GM19328 (cell line): ENCODE measurements around the gene PIK3R1.

Experiments
- ATAC-seq: cut with Tn5 transposase; IDR thresholded peaks from one replicate; pipeline ENCODE4 v1.9.1; 2021; ENCODE audit warnings: mild to moderate bottlenecking, moderate library complexity; ENCODE audit not compliant: unreplicated experiment

PIK3R1 gene

DNA sequence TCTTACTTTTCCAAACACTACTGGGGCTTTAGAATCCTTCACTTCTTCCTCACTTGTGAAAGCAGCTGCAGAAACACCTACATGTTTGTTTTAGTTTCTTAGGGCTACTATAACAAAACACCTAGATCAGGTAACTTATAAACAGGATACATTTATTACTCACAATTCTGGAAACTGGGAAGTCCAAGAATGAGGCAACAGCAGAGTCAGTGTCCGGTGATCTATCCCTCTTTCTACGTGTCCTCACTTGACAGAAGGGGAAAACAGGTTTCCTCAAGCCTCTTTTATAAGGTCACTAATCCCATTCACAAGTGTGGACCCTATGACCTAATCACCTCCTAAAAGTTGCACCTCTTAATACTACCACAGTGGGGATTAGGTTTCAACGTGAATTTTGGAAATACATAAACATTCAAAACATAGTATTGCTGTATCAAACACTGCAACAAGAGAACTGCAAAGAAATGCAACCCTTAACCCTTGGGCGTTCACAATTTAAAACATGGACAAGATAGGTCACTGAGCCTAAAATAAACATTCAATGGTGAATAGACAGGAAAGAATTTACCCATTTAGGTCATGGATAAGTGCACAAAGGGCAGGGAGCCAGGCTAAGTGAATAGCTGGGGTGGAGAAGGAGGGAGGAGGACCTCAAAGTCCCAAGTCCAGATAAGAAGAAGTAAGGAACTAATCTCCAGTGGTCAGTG lies 104.3 kb downstream of the PIK3R1 start:
- no peak for ATAC-seq

DNA sequence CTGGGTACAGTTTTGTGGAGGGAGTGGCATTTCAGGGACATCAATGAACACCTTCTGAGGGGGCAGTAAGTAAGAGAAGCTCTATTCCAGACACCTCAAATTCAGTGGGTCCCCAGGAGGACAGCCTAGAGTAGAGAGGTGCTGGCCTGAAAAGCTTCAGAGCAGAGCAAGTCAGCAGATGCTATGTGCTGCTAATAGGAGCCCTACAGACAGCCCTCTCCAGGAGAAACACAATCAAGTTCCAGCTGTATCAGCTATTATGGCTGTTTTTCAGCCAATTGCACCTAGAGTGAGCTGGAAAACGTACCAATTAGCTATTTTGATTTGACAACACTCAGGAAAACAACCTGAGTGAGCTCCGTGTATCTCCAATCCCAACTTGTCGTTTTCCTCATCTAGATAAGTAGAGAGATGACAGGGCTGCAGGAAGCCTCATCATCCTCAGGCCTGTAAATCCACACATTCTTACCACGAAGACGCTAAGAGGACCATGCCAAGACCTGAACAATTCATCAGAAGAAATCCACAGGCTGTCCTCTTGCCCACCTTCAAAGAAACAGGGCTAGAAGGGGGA lies 104.9 kb downstream of the PIK3R1 start:
- no peak for ATAC-seq

DNA sequence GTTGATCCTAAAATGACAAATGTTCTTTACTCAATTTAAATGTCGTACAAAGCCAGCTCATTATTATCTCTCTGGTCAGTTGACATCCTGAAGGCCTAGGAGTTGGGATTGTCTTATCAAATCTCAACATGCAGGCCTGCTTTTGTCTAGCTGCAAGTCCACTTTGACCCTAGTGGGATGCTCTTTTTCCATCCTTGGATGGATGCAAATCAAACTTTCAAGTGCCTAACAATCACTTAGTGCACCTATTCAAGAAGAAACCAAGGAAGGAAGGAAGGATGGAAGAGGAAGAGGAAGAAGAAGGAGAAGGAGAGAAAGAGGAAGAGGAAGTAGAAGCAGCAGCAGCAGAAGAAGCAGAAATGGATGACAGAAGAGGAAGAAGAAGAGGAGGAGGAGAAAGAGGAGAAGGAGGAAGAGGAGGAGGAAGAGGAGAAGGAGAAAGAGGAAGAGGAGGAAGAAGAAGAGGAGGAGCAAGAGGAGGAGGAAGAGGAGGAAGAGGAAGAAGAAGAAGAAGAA lies 109.6 kb downstream of the PIK3R1 start:
- ATAC-seq, result no peak

DNA sequence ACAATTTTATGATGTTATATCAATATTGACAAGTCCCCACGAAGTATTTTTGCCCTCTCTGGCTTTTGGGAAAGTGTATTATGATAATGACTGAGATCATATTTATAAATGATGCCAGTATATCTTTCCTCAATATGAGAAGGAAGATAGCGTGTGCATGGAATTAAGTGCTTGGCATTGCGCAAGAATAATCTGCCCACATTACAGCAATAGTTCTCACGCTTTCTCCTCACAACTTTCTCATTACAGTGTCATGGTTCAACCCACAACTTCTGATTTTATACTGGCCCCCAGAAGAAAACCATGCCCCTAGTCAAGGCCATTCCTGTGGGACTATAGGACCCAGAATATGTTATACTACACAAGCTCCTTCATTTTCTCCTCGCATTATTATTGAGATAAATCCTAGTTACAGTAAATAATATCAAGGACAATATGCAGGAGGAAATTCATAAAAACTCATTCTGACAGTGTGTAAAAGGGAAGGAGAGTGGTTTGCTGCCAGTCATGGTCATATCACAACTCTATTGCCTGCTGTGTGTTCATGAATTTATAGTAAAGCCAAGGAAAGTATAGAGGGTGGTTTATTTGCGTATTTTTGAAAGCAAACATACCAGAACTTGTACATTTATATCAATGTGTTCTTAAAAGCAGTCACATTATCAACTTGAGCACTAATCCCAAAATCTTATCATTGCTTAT lies 114.1 kb downstream of the PIK3R1 start:
- ATAC-seq, result no peak

DNA sequence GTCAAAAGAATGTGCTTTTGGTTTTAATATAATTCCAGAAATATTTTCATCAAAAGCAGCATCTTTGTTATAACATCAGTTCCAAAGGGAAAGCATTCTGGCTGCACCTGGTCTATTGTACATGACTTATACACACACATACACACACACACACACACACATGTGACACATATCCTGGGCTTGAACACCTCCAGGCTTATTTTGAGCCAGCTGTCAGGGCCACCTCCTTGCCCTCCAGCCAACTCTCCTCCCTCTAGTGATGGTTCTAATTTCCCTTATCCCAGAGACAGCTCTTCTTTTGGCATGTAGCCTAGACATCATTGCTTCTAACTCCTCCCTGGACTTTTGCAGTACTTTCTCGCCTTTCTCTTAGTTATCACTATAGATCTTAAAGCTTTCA lies 115.0 kb downstream of the PIK3R1 start:
- no peak for ATAC-seq

DNA sequence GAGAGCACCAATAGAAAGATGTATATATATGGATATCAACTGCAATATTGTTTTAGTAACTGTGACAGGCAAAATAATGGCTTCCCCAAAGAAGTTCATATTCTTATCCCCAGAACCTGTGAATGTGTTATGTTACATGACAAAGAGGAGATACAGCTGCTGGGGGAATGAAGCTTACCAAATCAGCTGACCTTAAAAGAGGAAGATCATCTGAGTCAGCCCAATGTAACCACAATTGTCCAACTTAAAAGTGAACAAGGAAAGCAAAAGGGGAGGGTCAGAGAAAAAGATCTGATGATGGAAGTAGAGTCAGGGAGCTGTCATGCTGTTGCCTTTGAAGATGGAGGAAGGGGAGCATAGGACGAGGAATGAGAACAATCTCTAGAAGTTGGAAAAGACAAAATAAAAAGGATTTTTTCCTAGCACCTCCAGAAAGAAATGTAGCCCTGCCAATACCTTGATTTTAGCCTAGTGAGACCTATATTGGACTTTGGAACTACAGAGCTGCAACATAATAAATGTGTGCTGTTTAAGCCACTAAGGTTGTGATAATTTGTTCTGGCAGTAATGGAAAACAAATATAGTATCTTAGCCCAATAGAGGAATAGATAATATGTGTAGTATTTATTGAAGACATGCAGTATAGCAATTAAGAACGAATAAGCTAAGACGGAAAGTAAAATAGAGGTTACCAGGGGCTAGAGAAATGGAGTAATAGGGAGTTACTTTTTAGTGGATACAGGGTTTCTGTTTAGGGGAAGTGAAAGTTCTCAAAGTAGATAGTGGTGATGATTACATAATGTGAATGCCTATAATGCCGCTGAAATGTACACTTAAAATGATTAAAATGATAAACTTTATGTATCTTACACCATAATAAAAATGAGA lies 115.9 kb downstream of the PIK3R1 start:
- ATAC-seq, result no peak

DNA sequence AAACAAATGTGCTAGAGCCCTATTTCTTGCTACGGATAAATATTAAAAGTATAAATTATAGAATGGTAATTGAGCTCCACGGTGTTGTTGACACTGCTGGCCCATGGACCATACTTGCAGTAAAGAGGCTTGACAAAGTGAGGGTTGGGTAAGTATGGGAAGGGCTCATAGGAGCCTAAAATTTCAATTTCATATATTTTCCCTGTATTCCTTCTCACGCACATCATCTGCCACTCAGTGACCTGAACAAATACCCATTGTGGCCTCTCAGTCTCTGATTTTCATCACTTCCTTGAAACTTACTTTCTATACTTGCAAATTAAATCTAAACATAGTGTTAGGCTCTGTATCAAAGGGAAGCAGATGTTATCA lies 116.5 kb downstream of the PIK3R1 start:
- no peak for ATAC-seq

DNA sequence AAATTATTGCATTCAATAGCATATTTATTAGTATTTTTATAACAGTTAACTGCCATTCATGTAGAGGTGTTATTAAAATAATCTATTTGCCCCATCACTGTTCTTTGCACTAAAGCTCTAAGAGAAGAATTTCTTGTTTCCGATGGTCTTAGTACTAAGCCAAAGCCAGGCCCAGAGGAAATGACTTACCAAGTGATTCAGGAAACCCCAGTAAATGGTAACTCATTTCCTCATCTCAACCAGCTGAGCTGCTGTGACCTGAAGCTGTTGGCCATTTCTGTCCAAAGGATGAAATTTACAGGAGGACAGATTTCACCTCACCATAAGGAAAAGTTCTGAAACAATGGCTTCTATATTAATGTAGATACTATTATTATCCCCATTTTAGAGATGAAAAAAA lies 117.0 kb downstream of the PIK3R1 start:
- ATAC-seq, result no peak

DNA sequence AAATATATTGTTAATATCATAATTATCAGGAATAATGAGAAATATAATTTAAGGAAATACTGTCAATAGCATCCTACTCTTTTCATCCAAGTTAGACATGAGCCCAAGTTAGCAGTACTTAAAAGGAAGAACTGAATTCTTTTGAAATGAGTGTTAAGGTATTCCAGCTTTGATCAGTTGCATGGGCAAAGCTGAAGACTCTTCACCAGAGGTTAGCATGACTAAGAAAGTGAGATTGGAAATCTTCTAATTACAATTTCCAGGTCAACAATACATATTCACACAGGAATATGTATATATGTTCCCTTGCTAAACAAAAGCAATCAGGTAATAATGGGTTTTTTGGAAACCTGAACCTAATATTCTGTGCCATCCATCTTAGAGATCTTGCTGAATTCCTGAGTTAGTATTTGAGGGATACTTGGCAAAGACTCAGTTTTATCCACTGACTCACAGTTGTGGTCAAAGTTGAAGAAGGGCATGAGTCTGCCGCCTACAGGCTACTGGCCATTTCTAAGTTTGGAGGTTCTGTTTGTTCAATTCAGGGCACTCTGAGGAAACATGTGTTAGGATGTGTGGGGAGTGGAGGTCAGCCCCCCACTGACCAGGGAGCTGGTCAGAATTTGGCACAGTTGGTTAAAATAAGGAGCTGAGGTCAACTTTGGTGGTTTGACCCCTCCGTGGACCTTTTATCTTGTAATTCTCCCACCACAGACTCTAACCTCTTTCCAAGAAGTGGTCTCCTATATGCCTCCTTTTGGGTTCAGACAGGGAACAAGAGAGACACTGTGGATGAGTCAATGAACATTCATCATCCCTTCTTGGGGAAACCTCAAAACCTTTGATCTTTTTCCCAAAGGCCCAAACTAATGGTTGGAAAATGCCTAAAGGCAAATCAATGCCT lies 118.3 kb downstream of the PIK3R1 start:
- ATAC-seq, result no peak

DNA sequence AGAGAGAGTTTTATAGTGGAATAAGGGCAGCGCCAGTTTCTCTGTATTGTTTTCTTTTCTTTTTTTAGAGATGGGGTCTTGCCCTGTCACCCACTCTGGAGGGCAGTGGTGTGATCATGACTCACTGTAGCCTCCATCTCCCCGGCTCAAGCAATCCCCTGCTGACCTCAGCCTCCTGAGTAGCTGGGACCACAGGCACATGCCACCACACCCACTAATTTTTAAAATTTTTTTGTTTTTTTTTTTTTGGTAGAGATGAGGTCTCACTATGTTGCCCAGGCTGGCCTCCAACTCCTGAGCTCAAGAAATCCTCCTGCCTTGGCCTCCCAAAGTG lies 119.0 kb downstream of the PIK3R1 start:
- no peak for ATAC-seq

DNA sequence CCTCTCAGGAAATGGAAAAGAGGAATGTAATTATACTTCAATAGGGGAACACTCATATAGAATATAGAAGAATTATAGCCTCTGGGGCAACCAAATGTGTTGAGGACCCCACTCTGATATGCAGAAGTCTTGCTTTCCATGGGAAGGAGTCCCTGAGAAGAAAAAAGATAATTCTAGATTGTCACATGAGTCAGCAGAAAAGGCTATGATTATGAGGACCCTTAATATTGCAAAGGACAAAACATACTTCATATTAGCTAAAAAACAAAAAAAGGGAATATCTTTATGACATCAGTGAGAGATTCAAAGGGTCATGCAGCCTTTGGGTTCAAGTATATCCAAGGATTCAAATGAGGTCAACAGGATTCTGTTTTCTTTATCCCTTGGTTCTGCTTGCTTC lies 119.5 kb downstream of the PIK3R1 start:
- ATAC-seq, result no peak

DNA sequence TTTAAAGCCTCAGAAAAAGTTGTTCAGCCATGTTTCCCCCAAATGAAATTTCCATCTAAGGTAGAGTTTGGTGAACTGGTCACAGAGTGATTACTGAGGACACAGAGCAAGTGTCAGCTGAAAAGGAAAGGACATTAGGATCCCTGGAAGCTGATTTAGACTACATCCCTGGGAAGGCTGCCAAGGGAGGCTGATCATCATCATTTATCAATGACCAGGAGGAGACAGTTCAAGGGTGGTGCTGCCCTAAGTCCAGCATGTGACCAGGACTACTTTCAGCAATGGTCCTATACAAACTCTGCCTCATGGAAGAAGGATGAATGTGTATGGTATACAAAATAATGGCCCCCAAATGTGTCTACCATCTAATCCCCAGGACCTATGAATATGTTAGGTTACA lies 120.6 kb downstream of the PIK3R1 start:
- ATAC-seq, result no peak

DNA sequence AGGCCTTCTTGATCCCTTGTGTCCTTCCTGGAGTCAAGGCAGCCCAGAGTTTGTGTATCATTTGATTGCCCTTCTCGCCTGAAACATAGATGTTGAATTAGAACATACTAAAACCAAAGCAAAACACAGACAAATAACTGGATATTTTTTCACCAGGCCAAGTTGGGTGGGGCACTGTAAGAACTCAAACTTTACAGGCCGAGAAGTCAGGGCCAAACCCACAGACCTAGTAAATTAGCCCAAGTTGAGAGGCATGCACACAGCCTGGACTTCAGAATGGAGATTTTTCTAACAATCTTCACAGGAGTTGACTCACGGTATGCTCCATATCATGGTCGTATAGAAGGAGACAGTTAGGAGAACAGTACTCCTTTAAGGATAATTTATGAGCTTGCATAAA lies 121.7 kb downstream of the PIK3R1 start:
- ATAC-seq, result no peak

DNA sequence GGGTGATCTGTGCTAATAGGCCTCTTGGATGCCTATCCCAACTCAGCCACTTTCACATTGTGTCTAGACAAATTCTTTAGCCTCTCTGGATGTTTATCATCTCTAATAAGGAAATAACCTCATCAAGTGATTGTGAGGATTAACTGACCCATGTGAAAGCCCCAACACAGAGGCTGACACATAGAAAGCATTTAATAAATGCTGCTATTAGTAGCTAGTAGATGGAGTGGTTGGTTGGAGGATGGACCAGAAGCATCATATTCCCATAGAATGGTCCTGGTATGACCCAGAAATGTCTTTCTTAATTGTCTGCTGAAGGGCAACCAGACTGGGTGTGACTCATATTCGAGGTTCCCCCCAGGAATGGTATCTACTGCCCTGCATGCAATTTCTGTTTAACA lies 124.4 kb downstream of the PIK3R1 start:
- no peak for ATAC-seq

DNA sequence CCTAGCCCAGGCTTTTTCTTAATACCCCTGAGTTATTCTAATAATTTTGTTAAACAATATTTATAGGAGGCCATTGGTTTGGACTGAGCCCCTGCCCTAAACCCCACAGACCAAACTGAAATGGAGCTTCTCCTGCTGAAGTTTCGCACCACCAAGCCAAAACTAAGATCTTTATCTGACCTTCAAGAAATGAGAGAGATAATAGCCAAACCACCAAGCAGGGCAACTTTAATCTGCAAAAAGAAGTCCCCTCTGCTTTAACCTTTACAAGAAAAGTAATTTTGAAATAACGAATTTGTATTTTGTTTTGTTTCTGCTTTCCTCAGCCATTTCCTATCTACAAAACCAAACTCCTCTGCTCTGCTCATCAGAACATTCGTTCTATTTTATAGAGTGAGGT lies 125.5 kb downstream of the PIK3R1 start:
- ATAC-seq, result no peak

DNA sequence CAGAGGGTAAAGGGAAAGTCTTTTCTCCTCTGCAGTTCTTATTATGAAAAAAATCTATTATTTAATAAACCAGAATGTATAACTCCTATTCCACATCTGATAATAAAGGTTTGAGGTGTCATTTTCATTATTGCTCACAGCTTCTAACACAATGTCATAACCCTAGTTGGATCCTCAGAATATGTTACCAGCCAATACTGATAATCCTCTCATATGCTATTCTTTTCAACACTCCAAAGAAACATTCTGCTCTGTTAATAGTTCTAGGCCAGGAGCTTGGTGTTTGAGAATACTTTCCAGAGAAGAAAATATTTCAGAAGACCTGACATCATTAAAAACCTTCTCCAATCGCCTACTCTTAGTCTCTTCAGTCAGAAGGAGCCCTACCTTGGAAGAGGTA lies 127.1 kb downstream of the PIK3R1 start:
- no peak for ATAC-seq

DNA sequence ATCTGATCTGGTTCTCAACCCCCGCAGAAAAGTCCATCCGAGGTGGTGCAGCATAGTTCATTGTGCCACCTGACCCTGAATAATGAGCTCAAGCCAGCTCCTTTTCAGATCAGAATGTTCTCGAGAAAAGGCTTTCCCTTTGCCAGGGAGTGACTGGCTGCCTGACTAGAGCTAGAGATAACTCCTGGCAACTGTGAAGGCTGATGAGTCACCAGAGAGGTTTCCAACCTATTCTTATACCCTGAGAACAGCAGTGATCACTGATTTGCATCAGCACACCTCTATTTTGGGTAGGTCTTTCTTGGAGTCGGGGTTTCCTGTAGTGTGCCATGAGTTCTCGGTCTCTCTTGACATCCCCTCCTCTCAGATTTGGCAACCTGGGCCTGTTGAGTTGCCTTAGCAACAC lies 127.9 kb downstream of the PIK3R1 start:
- ATAC-seq, result peak; percentile 57

DNA sequence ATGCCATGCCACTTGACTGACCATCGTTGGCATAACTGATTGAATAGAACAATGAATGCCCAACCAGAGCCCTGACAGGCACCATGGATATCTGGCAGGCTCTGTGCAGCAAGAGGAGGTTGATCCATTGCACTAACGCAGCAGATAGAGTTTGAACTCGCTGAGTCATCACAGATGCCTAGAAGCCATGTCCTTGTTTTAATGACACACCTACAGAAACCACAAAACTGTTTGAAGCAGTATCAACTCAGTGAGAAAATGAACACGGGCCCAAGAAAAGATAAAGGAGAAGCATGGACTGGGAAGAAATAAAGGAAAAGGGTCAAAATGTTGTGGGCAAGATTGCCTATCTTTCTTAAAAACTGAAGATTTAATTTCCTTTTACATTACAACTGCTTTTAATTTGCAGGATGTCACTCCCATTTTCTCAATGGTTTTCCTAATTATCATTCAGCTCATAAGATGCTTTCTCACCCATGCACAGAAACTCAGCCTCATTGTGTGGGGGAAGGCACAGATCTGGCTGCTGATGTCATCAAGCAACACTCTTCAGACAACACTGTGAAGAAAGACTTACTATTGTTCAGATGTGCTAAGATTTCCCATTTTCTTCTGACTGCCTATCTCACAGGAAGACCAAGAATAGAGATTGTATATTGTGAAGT lies 129.0 kb downstream of the PIK3R1 start:
- no peak for ATAC-seq

DNA sequence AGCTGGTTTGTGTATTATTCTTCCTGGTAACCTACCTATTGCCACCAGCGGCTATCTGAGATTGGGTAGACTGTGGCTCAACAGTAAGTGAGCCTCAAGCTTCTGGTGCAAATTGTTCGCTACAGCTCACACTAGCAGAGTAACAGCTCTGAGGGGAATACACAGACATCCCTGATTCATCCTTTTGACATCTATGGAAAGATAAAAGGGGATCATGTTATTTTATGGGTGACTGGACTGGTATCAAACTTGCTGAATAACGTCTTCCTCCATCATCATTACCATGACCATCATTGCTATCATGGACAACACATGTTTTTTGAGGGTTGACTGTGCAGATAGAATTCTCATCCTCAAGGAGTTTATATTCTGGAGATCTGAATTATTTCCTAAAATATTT lies 129.6 kb downstream of the PIK3R1 start:
- ATAC-seq, result no peak

DNA sequence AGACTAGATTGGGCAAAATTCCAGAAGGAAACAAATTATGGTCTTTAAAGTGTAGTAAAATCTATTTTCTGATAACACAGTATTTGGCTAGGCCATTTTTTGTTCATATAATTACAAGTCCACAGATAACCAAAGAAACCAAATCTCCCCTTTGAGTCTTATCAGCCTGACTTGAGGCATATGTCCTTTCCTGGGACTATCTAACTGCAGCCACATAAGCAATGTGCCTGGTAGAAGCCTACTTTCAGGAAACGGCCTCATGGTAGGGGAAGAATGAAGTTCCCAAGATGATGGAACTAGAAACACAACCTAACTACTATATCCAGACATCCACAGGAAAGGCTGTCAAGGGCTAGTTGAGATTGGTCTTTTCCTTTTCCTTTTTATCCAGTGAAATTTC lies 130.0 kb downstream of the PIK3R1 start:
- ATAC-seq, result no peak
